KMS-11 (cell line): Measurements from ENCODE around the gene ZNF248.

ENCODE experiments used
- H2AFZ ChIP-seq: fragments of 200-600 bp; sonication (generic); 2 replicates; pipeline ENCODE4 v1.6.1; 2016; ENCODE audit warnings: antibody characterized with exemption, mixed run types, low read depth
- H3K27ac ChIP-seq: fragments of 200-600 bp; sonication (generic); 2 replicates; pipeline ENCODE4 v1.6.1; 2016; ENCODE audit warnings: mild to moderate bottlenecking, mixed run types
- H3K27me3 ChIP-seq: fragments of 200-600 bp; sonication (generic); 2 replicates; pipeline ENCODE4 v1.6.1; 2017; ENCODE audit warnings: mild to moderate bottlenecking, low read depth, mixed run types, moderate library complexity; ENCODE audit not compliant: insufficient read depth
- H3K36me3 ChIP-seq: fragments of 200-600 bp; sonication (generic); 2 replicates; pipeline ENCODE4 v1.6.1; 2017; ENCODE audit warnings: mild to moderate bottlenecking, mixed run types; ENCODE audit not compliant: insufficient read depth
- H3K4me1 ChIP-seq: fragments of 200-600 bp; sonication (generic); 2 replicates; pipeline ENCODE4 v1.6.1; 2016; ENCODE audit warnings: mild to moderate bottlenecking, low read depth, mixed run types; ENCODE audit not compliant: poor library complexity, severe bottlenecking
- H3K4me2 ChIP-seq: fragments of 200-600 bp; sonication (generic); 2 replicates; pipeline ENCODE4 v1.7.0; 2016; ENCODE audit warnings: mild to moderate bottlenecking, mixed run types
- H3K4me3 ChIP-seq: fragments of 200-600 bp; sonication (generic); IDR thresholded peaks from 2 replicates; pipeline ENCODE4 v1.6.1; 2017; ENCODE audit warnings: low read depth, low read length, mixed read lengths; ENCODE audit not compliant: insufficient read depth
- H3K79me2 ChIP-seq: fragments of 200-600 bp; sonication (generic); 2 replicates; pipeline ENCODE4 v1.6.1; 2016; ENCODE audit warnings: low read depth, mixed run types; ENCODE audit not compliant: insufficient read depth
- H3K9ac ChIP-seq: fragments of 200-600 bp; sonication (generic); 2 replicates; pipeline ENCODE4 v1.6.1; 2016; ENCODE audit warnings: mild to moderate bottlenecking, mixed run types
- H4K20me1 ChIP-seq: fragments of 200-600 bp; sonication (generic); 2 replicates; pipeline ENCODE4 v1.6.1; 2016; ENCODE audit warnings: mild to moderate bottlenecking, mixed run types; ENCODE audit not compliant: insufficient read depth
- CTCF ChIP-seq: fragments of 200-600 bp; sonication (generic); conservative IDR thresholded peaks from 2 replicates; pipeline ENCODE4 v1.6.1; 2017; ENCODE audit warnings: low read depth, mild to moderate bottlenecking, antibody characterized with exemption, low read length, moderate library complexity, mixed read lengths

ZNF248 gene

GRCh38 chr10:37844644-37845043 lies 12.8 kb downstream of the ZNF248 start:
- Histone ChIP-seq H3K27ac (no peak overlapping the region), H3K9ac (no peak overlapping the region), H3K4me2 (no peak overlapping the region), H3K79me2 (no peaks in the 10 kb centered on the region), H3K4me3 (no peak overlapping the region), H2AFZ (no peak overlapping the region), H3K36me3 (no peaks in the 10 kb centered on the region), H3K4me1 (no peaks in the 10 kb centered on the region), H3K27me3 (no peaks in the 10 kb centered on the region), H4K20me1 (no peaks in the 10 kb centered on the region)
- TF ChIP-seq CTCF = no peak

- no peak overlapping the region for H2AFZ ChIP-seq
- H3K27me3 ChIP-seq = no peaks in the 10 kb centered on the region
- no peaks in the 10 kb centered on the region for H3K79me2 ChIP-seq
- no peak for TF ChIP-seq CTCF
- H3K9ac ChIP-seq = no peak overlapping the region
- no peak overlapping the region for H3K4me3 ChIP-seq
- H4K20me1 ChIP-seq = no peaks in the 10 kb centered on the region
- no peak overlapping the region for H3K4me2 ChIP-seq
- no peak overlapping the region for H3K27ac ChIP-seq
- H3K36me3 ChIP-seq = no peaks in the 10 kb centered on the region
- no peaks in the 10 kb centered on the region for H3K4me1 ChIP-seq
Measured at GRCh38 chr10:37839243-37839642, 18.2 kb downstream of the ZNF248 start.

GRCh38 chr10:37831495-37832333 lies 25.7 kb downstream of the ZNF248 start:
- no peak overlapping the region for H3K4me3 ChIP-seq
- H3K79me2 ChIP-seq = no peaks in the 10 kb centered on the region
- H4K20me1 ChIP-seq = no peaks in the 10 kb centered on the region
- H3K4me2 ChIP-seq = no peak overlapping the region
- no peaks in the 10 kb centered on the region for H3K27me3 ChIP-seq
- H2AFZ ChIP-seq = no peak overlapping the region
- H3K27ac ChIP-seq = no peak overlapping the region
- peaks cover 8% of the 10 kb centered on the region; the same call in 1 of the 2 replicates for H3K36me3 ChIP-seq
- TF ChIP-seq CTCF = no peak
- H3K9ac ChIP-seq = no peak overlapping the region
- H3K4me1 ChIP-seq = no peaks in the 10 kb centered on the region

GRCh38 chr10:37826806-37827205 lies 30.6 kb downstream of the ZNF248 start:
- Histone ChIP-seq H3K36me3 (peaks cover 1% of the 10 kb centered on the region; the same call in 1 of the 2 replicates), H2AFZ (no peak overlapping the region), H3K4me3 (no peak overlapping the region), H3K27ac (no peak overlapping the region), H4K20me1 (no peaks in the 10 kb centered on the region), H3K4me2 (no peak overlapping the region), H3K27me3 (no peaks in the 10 kb centered on the region), H3K9ac (no peak overlapping the region), H3K4me1 (no peaks in the 10 kb centered on the region), H3K79me2 (no peaks in the 10 kb centered on the region)
- TF ChIP-seq CTCF = no peak
